CD4-positive, alpha-beta memory T cell (primary cell): ENCODE measurements around the gene ATP8A2. TPM values are rescaled to one million over a fixed set of nuclear protein-coding genes. Genes with fewer than 3 reads are reported as not detected.

Source experiments
- CTCF ChIA-PET: fragments of 350-600 bp; sonication (Branson Sonifier 250); formaldehyde crosslinking; loops from one replicate; lab custom pipeline; 2021; ENCODE audit warnings: inconsistent platforms; ENCODE audit not compliant: partially characterized antibody; lab: Charles Lee
- POLR2A ChIA-PET: fragments of 350-600 bp; sonication (Branson Sonifier 250); formaldehyde crosslinking; loops from one replicate; lab custom pipeline; 2021; ENCODE audit not compliant: partially characterized antibody; lab: Charles Lee
- DNase-seq, 5 donors: peaks; one replicate each; pipeline versions ENCODE4 v3.0.0 to v3.0.0-alpha.2; 2020 to 2022; ENCODE audit warnings: mixed read lengths in 1 of 5
- H3K27ac ChIP-seq: one replicate; pipeline ENCODE4 v1.7.0; 2013; ENCODE audit warnings: low read depth, low read length
- H3K27me3 ChIP-seq: 2 replicates; pipeline ENCODE4 v1.7.0; 2013; ENCODE audit warnings: mild to moderate bottlenecking, low read length, moderate library complexity; ENCODE audit not compliant: insufficient read depth
- H3K36me3 ChIP-seq: 2 replicates; pipeline ENCODE4 v1.7.0; 2013; ENCODE audit warnings: mild to moderate bottlenecking, low read length, moderate library complexity; ENCODE audit not compliant: insufficient read depth
- H3K4me1 ChIP-seq: 2 replicates; pipeline ENCODE4 v1.7.0; 2013; ENCODE audit warnings: mild to moderate bottlenecking, low read length, moderate library complexity; ENCODE audit not compliant: insufficient read depth
- H3K4me3 ChIP-seq, 2 donors: one replicate each; pipeline ENCODE4 v1.7.0; 2013; ENCODE audit warnings: low read length in 2 of 2, mild to moderate bottlenecking in 1 of 2
- H3K9me3 ChIP-seq, 2 donors: one replicate each; pipeline ENCODE4 v1.7.0; 2013; ENCODE audit warnings: low read length in 2 of 2, control low read depth in 1 of 2; ENCODE audit not compliant: control insufficient read depth in 1 of 2
- H3K27ac Mint-ChIP-seq, 7 donors: one replicate each; pipeline ENCODE4 v1.8.0; 2020 to 2021; ENCODE audit warnings: mixed read lengths in 7 of 7, mild to moderate bottlenecking in 6 of 7, inconsistent platforms in 3 of 7, moderate library complexity in 3 of 7
- H3K27me3 Mint-ChIP-seq, 2 donors: one replicate each; pipeline ENCODE4 v1.8.0; 2020 to 2021; ENCODE audit warnings: mixed read lengths in 2 of 2
- H3K36me3 Mint-ChIP-seq, 2 donors: one replicate each; pipeline ENCODE4 v1.8.0; 2020 to 2021; ENCODE audit warnings: mixed read lengths in 2 of 2, inconsistent platforms in 1 of 2, mild to moderate bottlenecking in 1 of 2
- H3K4me1 Mint-ChIP-seq, 4 donors: one replicate each; pipeline ENCODE4 v1.8.0; 2020 to 2021; ENCODE audit warnings: mixed read lengths in 4 of 4, mild to moderate bottlenecking in 1 of 4
- H3K4me3 Mint-ChIP-seq, 8 donors: one replicate each; pipeline ENCODE4 v1.8.0; 2020 to 2021; ENCODE audit warnings: mixed read lengths in 8 of 8, mild to moderate bottlenecking in 7 of 8, moderate library complexity in 6 of 8, inconsistent platforms in 3 of 8
- H3K9me3 Mint-ChIP-seq, 8 donors: one replicate each; pipeline ENCODE4 v1.8.0; 2020 to 2021; ENCODE audit warnings: mixed read lengths in 8 of 8, mild to moderate bottlenecking in 5 of 8, inconsistent platforms in 3 of 8, moderate library complexity in 1 of 8
- intact Hi-C: fragments of 100-400 bp; cut with micrococcal nuclease; formaldehyde crosslinking; loops from one replicate; pipeline ENCODE4 v1.15.1; 2023
- polyA plus RNA-seq, 2 donors: library from polyadenylated mRNA; unstranded; fragments of 300-500 nt; fragmentation: Illumina TruSeq; gene quantifications; one replicate each; pipeline ENCODE4 v1.2.3, GENCODE V29; 2021
- total RNA-seq, 2 experiments: library from RNA; stranded (reverse); gene quantifications; one replicate each; pipeline ENCODE4 v1.2.3, GENCODE V29; 2021

ATP8A2 gene
- total and polyA plus RNA-seq, 4 experiments from 2014 or later = 0.36 to 0.93 (median 0.67) TPM

DNA sequence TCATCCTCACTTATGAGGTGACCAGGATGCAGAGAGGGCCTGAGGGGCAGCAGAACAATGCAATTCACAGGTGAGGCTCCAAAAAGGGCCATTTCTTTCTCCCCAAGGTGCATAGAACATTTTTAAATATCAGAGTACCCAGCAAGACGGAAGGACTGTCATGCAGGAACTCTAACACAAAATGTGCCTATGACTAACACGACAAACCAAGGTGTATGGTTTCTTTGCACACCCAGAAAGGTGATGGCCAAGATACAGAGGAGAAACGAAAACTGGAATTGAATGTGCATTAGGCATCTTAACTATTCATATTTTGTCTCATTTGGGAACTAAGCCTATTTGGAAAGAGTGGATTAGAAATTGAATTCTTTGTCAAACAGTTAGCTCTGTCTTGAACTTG, 650.2 kb downstream of the ATP8A2 start:
- H3K4me1 Mint-ChIP-seq = peaks cover 0 to 15% (median 11%) of the 10 kb centered on the region in 4 donors
- H3K9me3 ChIP-seq = no peaks in the 10 kb centered on the region
- H3K4me3 Mint-ChIP-seq = no peak overlapping the region
- no peaks in the 10 kb centered on the region for H3K4me1 ChIP-seq
- no peak for DNase-seq
- no peaks in the 10 kb centered on the region for H3K27me3 ChIP-seq
- H3K36me3 Mint-ChIP-seq = peaks cover 0 to 7% of the 10 kb centered on the region in 2 donors
- no peak overlapping the region for H3K27ac ChIP-seq
- ChIA-PET CTCF (no interaction called here), POLR2A (no interaction called here)
- H3K27ac Mint-ChIP-seq = no peak overlapping the region
- intact Hi-C loops = no loop called here
- H3K9me3 Mint-ChIP-seq = no peaks in the 10 kb centered on the region
- H3K27me3 Mint-ChIP-seq = peaks cover 0 to 2% of the 10 kb centered on the region in 2 donors
- no peaks in the 10 kb centered on the region for H3K36me3 ChIP-seq
- H3K4me3 ChIP-seq = no peak overlapping the region

DNA sequence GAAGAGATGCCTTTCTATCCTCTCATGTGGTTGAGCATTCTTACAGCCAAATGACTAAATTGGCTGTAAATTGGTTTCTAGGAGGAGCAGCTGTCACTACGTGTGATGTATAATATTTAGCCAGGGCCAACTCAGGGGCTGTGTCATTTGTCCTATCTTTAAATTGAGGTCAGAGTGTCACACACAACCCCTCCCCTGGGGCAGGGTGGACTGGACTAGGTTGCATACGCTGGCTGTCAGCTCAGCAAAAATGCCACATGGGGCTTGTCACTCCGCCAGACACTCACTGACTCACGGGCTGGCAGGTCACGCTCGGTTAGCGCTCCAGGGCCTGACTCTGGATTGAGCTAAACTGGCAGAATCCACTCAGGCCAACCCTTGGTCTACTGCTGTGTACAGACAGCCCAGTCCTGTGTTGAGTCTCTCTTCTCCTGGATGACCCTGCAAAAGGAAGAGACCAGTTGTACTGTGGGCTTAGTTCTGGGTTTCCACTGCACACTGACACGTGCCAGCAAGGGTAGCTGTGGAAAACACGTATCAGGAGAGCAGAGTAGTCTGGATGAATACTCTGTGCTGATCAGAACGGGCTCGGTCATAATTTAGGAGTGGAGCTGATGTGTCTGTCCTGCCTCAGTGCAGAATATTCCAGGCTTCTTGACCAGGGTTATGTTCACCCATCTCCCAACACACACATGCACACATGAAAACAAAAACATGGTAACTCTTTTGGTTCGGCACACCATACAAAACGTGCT, 650.9 kb downstream of the ATP8A2 start:
- H3K4me1 ChIP-seq = no peaks in the 10 kb centered on the region
- no peak overlapping the region for H3K4me3 ChIP-seq
- ChIA-PET CTCF (no interaction called here), POLR2A (no interaction called here)
- Mint-ChIP-seq H3K27ac (peak overlapping the region in 1 of 7 donors; percentile 16), H3K9me3 (no peaks in the 10 kb centered on the region), H3K36me3 (peaks cover 0 to 7% of the 10 kb centered on the region in 2 donors), H3K27me3 (peaks cover 0 to 2% of the 10 kb centered on the region in 2 donors), H3K4me1 (peaks cover 0 to 7% (median 5%) of the 10 kb centered on the region in 4 donors), H3K4me3 (no peak overlapping the region)
- no peaks in the 10 kb centered on the region for H3K27me3 ChIP-seq
- DNase-seq = no peak
- H3K36me3 ChIP-seq = no peaks in the 10 kb centered on the region
- intact Hi-C loops = no loop called here
- no peaks in the 10 kb centered on the region for H3K9me3 ChIP-seq
- H3K27ac ChIP-seq = no peak overlapping the region

DNA sequence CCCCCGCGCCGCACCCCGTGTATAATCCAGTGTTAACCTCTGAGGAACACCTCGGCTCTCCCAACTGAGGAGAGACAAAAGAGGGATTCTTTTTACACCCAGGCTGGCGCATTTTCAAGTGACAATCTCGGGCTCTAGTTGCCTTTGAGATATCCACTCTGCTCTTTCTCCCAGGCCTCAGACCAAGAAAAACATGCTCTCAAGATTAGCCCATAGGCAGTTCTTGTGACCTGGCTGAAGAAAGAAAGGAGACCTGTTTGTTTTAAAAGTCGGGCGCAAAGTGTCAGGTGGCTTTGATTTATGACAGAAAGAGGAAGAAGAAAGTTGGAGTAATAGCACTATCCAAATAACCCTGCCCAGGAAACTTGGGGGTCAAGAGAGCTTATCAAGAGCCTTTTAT, 652.8 kb downstream of the ATP8A2 start:
- H3K27me3 Mint-ChIP-seq = peaks cover 0 to 2% of the 10 kb centered on the region in 2 donors
- DNase-seq = no peak
- Histone ChIP-seq H3K4me3 (no peak overlapping the region), H3K4me1 (no peaks in the 10 kb centered on the region), H3K9me3 (no peaks in the 10 kb centered on the region), H3K27me3 (no peaks in the 10 kb centered on the region), H3K27ac (no peak overlapping the region), H3K36me3 (no peaks in the 10 kb centered on the region)
- H3K36me3 Mint-ChIP-seq = peaks cover 0 to 7% of the 10 kb centered on the region in 2 donors
- intact Hi-C loops = no loop called here
- no peaks in the 10 kb centered on the region for H3K9me3 Mint-ChIP-seq
- ChIA-PET CTCF (no interaction called here), POLR2A (no interaction called here)
- H3K4me1 Mint-ChIP-seq = no peaks in the 10 kb centered on the region
- peak overlapping the region in 1 of 7 donors; percentile 53 for H3K27ac Mint-ChIP-seq
- no peak overlapping the region for H3K4me3 Mint-ChIP-seq

DNA sequence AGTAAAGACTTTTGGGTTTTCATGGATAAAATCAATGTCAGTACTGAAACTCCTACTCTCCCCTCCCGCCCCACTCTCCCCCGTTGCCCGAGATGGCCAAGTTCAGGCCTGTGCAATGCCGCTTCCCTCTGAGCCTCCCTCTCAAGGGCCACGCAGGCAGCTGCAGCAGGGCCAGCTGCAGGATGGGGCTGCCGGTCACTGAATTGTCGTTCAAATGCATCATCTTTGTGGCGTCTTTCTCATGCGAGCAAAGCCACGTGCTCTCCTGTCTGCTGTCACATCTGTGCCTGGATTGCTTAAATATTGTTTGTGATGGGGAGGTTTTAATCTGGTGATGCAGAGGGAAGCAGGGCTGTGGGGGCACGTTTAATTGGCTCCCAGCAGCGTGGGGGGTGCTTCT, 653.4 kb downstream of the ATP8A2 start:
- Mint-ChIP-seq H3K4me3 (no peak overlapping the region), H3K36me3 (peaks cover 0 to 7% of the 10 kb centered on the region in 2 donors), H3K4me1 (no peaks in the 10 kb centered on the region), H3K9me3 (peaks cover 0 to 2% (median 0%) of the 10 kb centered on the region in 8 donors), H3K27me3 (peaks cover 3% of the 10 kb centered on the region in 2 donors), H3K27ac (no peak overlapping the region)
- intact Hi-C loops = no loop called here
- H3K36me3 ChIP-seq = no peaks in the 10 kb centered on the region
- H3K27ac ChIP-seq = no peak overlapping the region
- H3K27me3 ChIP-seq = no peaks in the 10 kb centered on the region
- no peaks in the 10 kb centered on the region for H3K4me1 ChIP-seq
- H3K9me3 ChIP-seq = no peaks in the 10 kb centered on the region
- POLR2A ChIA-PET = no interaction called here
- H3K4me3 ChIP-seq = no peak overlapping the region
- no peak for DNase-seq
- CTCF ChIA-PET = no interaction called here

DNA sequence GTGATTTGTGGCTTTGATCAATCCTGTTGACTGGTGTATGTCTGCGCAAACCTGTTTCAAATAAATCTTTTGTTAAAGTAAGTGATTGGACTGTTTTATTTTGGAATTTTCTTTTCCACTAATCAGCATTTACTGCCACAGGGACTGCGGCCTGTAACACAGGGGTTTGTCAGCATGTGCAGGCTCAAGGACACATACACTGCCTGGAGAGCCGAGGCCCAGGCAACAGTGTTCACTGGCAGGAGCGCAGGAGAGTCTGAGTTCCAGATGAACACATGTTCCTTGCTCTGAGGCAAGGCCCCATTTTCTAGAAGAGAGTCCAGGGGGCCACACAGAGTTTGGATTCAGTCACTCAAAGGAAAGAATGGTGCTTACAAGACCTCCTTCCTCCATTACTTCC, 654.0 kb downstream of the ATP8A2 start:
- intact Hi-C loops = no loop called here
- ChIA-PET POLR2A (no interaction called here), CTCF (no interaction called here)
- Histone ChIP-seq H3K4me3 (no peak overlapping the region), H3K36me3 (no peaks in the 10 kb centered on the region), H3K4me1 (no peaks in the 10 kb centered on the region), H3K9me3 (no peaks in the 10 kb centered on the region), H3K27ac (no peak overlapping the region), H3K27me3 (no peaks in the 10 kb centered on the region)
- H3K4me1 Mint-ChIP-seq = no peaks in the 10 kb centered on the region
- DNase-seq = no peak
- peaks cover 0 to 2% of the 10 kb centered on the region in 2 donors for H3K36me3 Mint-ChIP-seq
- H3K9me3 Mint-ChIP-seq = peaks cover 0 to 4% (median 2%) of the 10 kb centered on the region in 8 donors
- H3K4me3 Mint-ChIP-seq = no peak overlapping the region
- no peak overlapping the region for H3K27ac Mint-ChIP-seq
- H3K27me3 Mint-ChIP-seq = peaks cover 3 to 4% of the 10 kb centered on the region in 2 donors

DNA sequence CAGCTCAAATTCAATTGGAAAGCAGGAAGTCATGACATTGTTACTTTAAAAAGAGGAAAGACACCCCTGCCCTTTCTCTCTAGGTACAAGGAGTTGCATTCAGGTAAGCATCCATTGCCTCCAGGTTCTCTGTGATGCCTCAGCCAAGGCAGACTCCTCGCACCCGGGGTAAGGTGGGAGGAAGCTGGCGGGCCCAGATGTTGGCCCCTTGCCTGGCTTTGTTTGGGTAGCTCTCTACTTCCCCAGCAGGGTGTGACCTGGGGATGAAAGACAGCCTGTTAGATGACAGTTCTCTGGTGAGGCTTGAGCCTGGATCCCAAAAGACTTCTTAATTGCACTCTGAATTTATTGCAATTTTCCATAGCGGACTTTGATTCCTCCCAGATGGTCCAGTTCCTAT, 654.4 kb downstream of the ATP8A2 start:
- ChIA-PET CTCF (no interaction called here), POLR2A (no interaction called here)
- peaks cover 0 to 8% (median 3%) of the 10 kb centered on the region in 8 donors for H3K9me3 Mint-ChIP-seq

DNA sequence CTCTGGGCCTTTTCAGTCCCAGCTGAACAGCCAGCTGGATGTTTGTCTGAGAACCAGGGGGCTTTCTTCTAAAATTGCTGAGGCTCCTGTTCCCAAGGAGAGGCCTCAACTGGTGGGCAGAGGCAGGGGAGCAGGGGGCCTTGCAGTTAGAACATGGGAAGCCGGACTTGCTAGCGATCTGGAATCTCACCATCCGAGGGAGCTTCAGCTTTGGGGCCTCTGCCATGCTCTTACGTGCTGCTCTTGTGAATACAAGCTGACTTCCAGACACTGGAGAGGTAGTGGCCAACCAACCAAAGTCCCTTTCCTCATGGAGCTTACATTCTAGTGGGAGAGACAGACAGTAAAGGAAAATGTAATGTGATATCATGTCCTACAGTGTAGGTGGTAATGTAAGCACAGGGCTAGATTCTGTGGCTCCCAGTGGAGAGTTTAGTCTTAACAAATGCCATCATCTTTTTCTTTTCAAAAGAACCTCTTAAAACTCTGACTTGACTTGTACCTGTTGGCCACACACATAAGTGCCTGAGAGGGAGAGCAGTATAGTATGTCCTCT, 657.9 kb downstream of the ATP8A2 start:
- no peaks in the 10 kb centered on the region for H3K4me1 Mint-ChIP-seq
- no peaks in the 10 kb centered on the region for H3K36me3 ChIP-seq
- no peaks in the 10 kb centered on the region for H3K36me3 Mint-ChIP-seq
- H3K27me3 Mint-ChIP-seq = peaks cover 3 to 8% of the 10 kb centered on the region in 2 donors
- H3K4me3 ChIP-seq = no peak overlapping the region
- no peak for DNase-seq
- H3K27ac Mint-ChIP-seq = no peak overlapping the region
- H3K9me3 ChIP-seq = no peaks in the 10 kb centered on the region
- CTCF ChIA-PET = interaction anchor here (1.9 kb wide), 1 partner anchor 8 kb away, joined by 4 read pairs; no protein-coding TSS in a partner anchor
- intact Hi-C loops = no loop called here
- H3K9me3 Mint-ChIP-seq = peaks cover 0 to 15% (median 4%) of the 10 kb centered on the region in 8 donors
- no peaks in the 10 kb centered on the region for H3K4me1 ChIP-seq
- no peaks in the 10 kb centered on the region for H3K27me3 ChIP-seq
- POLR2A ChIA-PET = interaction anchor here (1.0 kb wide), 1 partner anchor 17 kb away, joined by 4 read pairs; no protein-coding TSS in a partner anchor
- no peak overlapping the region for H3K4me3 Mint-ChIP-seq
- H3K27ac ChIP-seq = no peak overlapping the region

More for the DNA sequence above, 654.4 kb downstream of the ATP8A2 start:
- intact Hi-C loops = no loop called here
- Histone ChIP-seq H3K27me3 (no peaks in the 10 kb centered on the region), H3K4me1 (no peaks in the 10 kb centered on the region), H3K36me3 (no peaks in the 10 kb centered on the region), H3K4me3 (no peak overlapping the region), H3K9me3 (no peaks in the 10 kb centered on the region), H3K27ac (no peak overlapping the region)
- H3K4me1 Mint-ChIP-seq = no peaks in the 10 kb centered on the region
- no peak for DNase-seq
- no peak overlapping the region for H3K4me3 Mint-ChIP-seq
- no peak overlapping the region for H3K27ac Mint-ChIP-seq
- H3K36me3 Mint-ChIP-seq = no peaks in the 10 kb centered on the region
- H3K27me3 Mint-ChIP-seq = peaks cover 3 to 4% of the 10 kb centered on the region in 2 donors
